MCF 10A (cell line): ENCODE measurements around the gene RAB3GAP2. TPM values are rescaled to one million over a fixed set of nuclear protein-coding genes. Genes with fewer than 3 reads are reported as not detected.
A peak's percentile ranks its signal among the peaks of the same experiment; 100 is the strongest.
"Not testable (repeated sequence)": the region's sequence is repeated elsewhere in the genome, so short reads cannot be mapped to it uniquely, and the experiment has no call there.

Experiments used
- BruUV-seq: library from RNA; stranded (reverse); fragments of 400-500 nt; replicated peaks from 2 replicates; lab custom pipeline; 2021; lab: Mats Ljungman, UMichigan
- CTCF ChIA-PET: fragments of 300-600 bp; sonication (Branson Sonifier 250); formaldehyde crosslinking; extraction: SDS; loops from one replicate; lab custom pipeline; 2021; ENCODE audit warnings: antibody characterized with exemption, inconsistent platforms; lab: Yijun Ruan, JAX
- POLR2A ChIA-PET: fragments of 300-600, 350-650 bp; sonication (Branson Sonifier 250); formaldehyde crosslinking; extraction: SDS; loops from one replicate; lab custom pipeline; 2020; ENCODE audit warnings: antibody characterized with exemption, inconsistent platforms; lab: Yijun Ruan, JAX
- DNase-seq: peaks from one replicate; pipeline ENCODE4 v3.0.0-alpha.2; 2018; ENCODE audit not compliant: unreplicated experiment
- H3K27ac Mint-ChIP-seq: one replicate; pipeline ENCODE4 v1.8.0; 2022; ENCODE audit warnings: mild to moderate bottlenecking, low read depth, mixed read lengths; ENCODE audit not compliant: unreplicated experiment
- H3K27me3 Mint-ChIP-seq: one replicate; pipeline ENCODE4 v1.8.0; 2022; ENCODE audit warnings: mixed read lengths; ENCODE audit not compliant: insufficient read depth, unreplicated experiment
- H3K36me3 Mint-ChIP-seq: one replicate; pipeline ENCODE4 v1.8.0; 2022; ENCODE audit warnings: mild to moderate bottlenecking, moderate library complexity, mixed read lengths; ENCODE audit not compliant: insufficient read depth, unreplicated experiment
- H3K4me1 Mint-ChIP-seq: one replicate; pipeline ENCODE4 v1.8.0; 2022; ENCODE audit warnings: mixed read lengths; ENCODE audit not compliant: insufficient read depth, unreplicated experiment
- H3K4me3 Mint-ChIP-seq: one replicate; pipeline ENCODE4 v1.8.0; 2022; ENCODE audit warnings: mild to moderate bottlenecking, moderate library complexity, mixed read lengths; ENCODE audit not compliant: unreplicated experiment
- H3K9me3 Mint-ChIP-seq: one replicate; pipeline ENCODE4 v1.8.0; 2022; ENCODE audit warnings: mixed read lengths; ENCODE audit not compliant: unreplicated experiment
- CTCF ChIP-seq: fragments of 200-600 bp; IDR thresholded peaks from one replicate; pipeline ENCODE4 v1.8.0; 2022; ENCODE audit warnings: antibody characterized with exemption, mild to moderate bottlenecking; ENCODE audit not compliant: unreplicated experiment
- intact Hi-C: fragments of 100-400 bp; cut with micrococcal nuclease; formaldehyde crosslinking; loops from 2 replicates; pipeline ENCODE4 v1.14.1; 2022
- total RNA-seq: library from RNA; stranded (reverse); gene quantifications from 2 replicates; pipeline ENCODE4 v1.2.3, GENCODE V29; 2022

The RAB3GAP2 gene
- total RNA-seq, 1 experiment from 2014 or later, result 93.3 TPM

- DNase-seq, result no peak
- intact Hi-C loops, result loop anchor here (2.0 kb wide), 2 partner anchors 54 to 70 kb away; no protein-coding TSS in a partner anchor
- H3K27ac Mint-ChIP-seq, result no peak overlapping the region
- ChIA-PET POLR2A (interaction anchor here (0.5 to 5.1 kb wide), 20 partner anchors 9 to 524 kb away, joined by 3 to 32 read pairs (median 6); partner anchors contain the start of gene MTARC2), CTCF (interaction anchor here (0.5 to 7.4 kb wide), 8 partner anchors 8 to 504 kb away, joined by 3 to 61 read pairs (median 4); no protein-coding TSS in a partner anchor)
- no peaks in the 10 kb centered on the region for H3K9me3 Mint-ChIP-seq
- BruUV-seq, result TSS peak; percentile 95
- no peak overlapping the region for H3K4me3 Mint-ChIP-seq
- peaks cover 20% of the 10 kb centered on the region for H3K27me3 Mint-ChIP-seq
- H3K4me1 Mint-ChIP-seq, result peaks cover 11% of the 10 kb centered on the region
- peaks cover 13% of the 10 kb centered on the region for H3K36me3 Mint-ChIP-seq
- TF ChIP-seq CTCF, result no peak
Measured at GRCh38 chr1:220272841-220273090, 513 bp upstream of the RAB3GAP2 start.

- no TSS peak for BruUV-seq
- Mint-ChIP-seq H3K27ac (no peak overlapping the region), H3K4me3 (no peak overlapping the region), H3K27me3 (peaks cover 12% of the 10 kb centered on the region), H3K4me1 (peaks cover 11% of the 10 kb centered on the region), H3K9me3 (no peaks in the 10 kb centered on the region), H3K36me3 (peaks cover 24% of the 10 kb centered on the region)
- no peak for TF ChIP-seq CTCF
- ChIA-PET POLR2A (interaction anchor here (0.6 to 5.1 kb wide), 23 partner anchors 10 to 1966 kb away, joined by 3 to 32 read pairs (median 6); no protein-coding TSS in a partner anchor), CTCF (interaction anchor here (1.0 to 7.4 kb wide), 8 partner anchors 9 to 284 kb away, joined by 3 to 61 read pairs (median 3); no protein-coding TSS in a partner anchor)
- intact Hi-C loops, result loop anchor here (2.0 kb wide), 2 partner anchors 53 to 71 kb away; no protein-coding TSS in a partner anchor
- peak; percentile 51 for DNase-seq
Measured at GRCh38 chr1:220271706-220272046, 577 bp downstream of the RAB3GAP2 start.

GRCh38 chr1:220269036-220269435, 3.2 kb downstream of the RAB3GAP2 start:
- intact Hi-C loops, result no loop called here
- H3K27ac Mint-ChIP-seq, result no peak overlapping the region
- no peak for TF ChIP-seq CTCF
- POLR2A ChIA-PET, result interaction anchor here (1.6 to 5.1 kb wide), 2 partner anchors 11 to 518 kb away, joined by 3 to 32 read pairs; partner anchors contain the start of gene MTARC1
- CTCF ChIA-PET, result interaction anchor here (0.6 to 7.4 kb wide), 8 partner anchors 8 to 217 kb away, joined by 3 to 61 read pairs (median 6); no protein-coding TSS in a partner anchor
- peaks cover 11% of the 10 kb centered on the region for H3K4me1 Mint-ChIP-seq
- BruUV-seq, result no TSS peak
- H3K9me3 Mint-ChIP-seq, result no peaks in the 10 kb centered on the region
- H3K4me3 Mint-ChIP-seq, result no peak overlapping the region
- DNase-seq, result no peak
- H3K27me3 Mint-ChIP-seq, result no peaks in the 10 kb centered on the region
- peaks cover 36% of the 10 kb centered on the region for H3K36me3 Mint-ChIP-seq

- Mint-ChIP-seq H3K27me3 (no peaks in the 10 kb centered on the region), H3K4me1 (peaks cover 11% of the 10 kb centered on the region), H3K4me3 (no peak overlapping the region), H3K9me3 (no peaks in the 10 kb centered on the region), H3K27ac (no peak overlapping the region), H3K36me3 (peaks cover 46% of the 10 kb centered on the region)
- ChIA-PET POLR2A (interaction anchor here (0.9 to 1.3 kb wide), 3 partner anchors 14 to 425 kb away, joined by 3 read pairs; no protein-coding TSS in a partner anchor), CTCF (interaction anchor here (0.6 to 7.4 kb wide), 6 partner anchors 13 to 543 kb away, joined by 3 to 61 read pairs (median 3); no protein-coding TSS in a partner anchor)
- no peak for DNase-seq
- no peak for TF ChIP-seq CTCF
- intact Hi-C loops, result no loop called here
- BruUV-seq, result no TSS peak
Measured at GRCh38 chr1:220267630-220268029, 4.6 kb downstream of the RAB3GAP2 start.

- H3K4me3 Mint-ChIP-seq, H3K27ac Mint-ChIP-seq, H3K4me1 Mint-ChIP-seq, H3K27me3 Mint-ChIP-seq, BruUV-seq, intact Hi-C loops, DNase-seq: not testable (repeated sequence)
- ChIA-PET CTCF (interaction anchor here (0.6 to 1.8 kb wide), 4 partner anchors 10 to 285 kb away, joined by 3 to 8 read pairs (median 4); no protein-coding TSS in a partner anchor), POLR2A (interaction anchor here (2.5 to 4.7 kb wide), 2 partner anchors 11 kb away, joined by 11 to 32 read pairs; partner anchors contain the start of gene RAB3GAP2)
- Mint-ChIP-seq H3K9me3 (peaks cover 20% of the 10 kb centered on the region), H3K36me3 (peaks cover 16% of the 10 kb centered on the region)
Measured at GRCh38 chr1:220260228-220260627, 12.0 kb downstream of the RAB3GAP2 start.

GRCh38 chr1:220259756-220260155, 12.5 kb downstream of the RAB3GAP2 start:
- Mint-ChIP-seq H3K9me3 (peaks cover 20% of the 10 kb centered on the region), H3K36me3 (peaks cover 13% of the 10 kb centered on the region)
- DNase-seq, BruUV-seq, H3K4me3 Mint-ChIP-seq, intact Hi-C loops, H3K27ac Mint-ChIP-seq, H3K27me3 Mint-ChIP-seq, H3K4me1 Mint-ChIP-seq: not testable (repeated sequence)
- ChIA-PET CTCF (interaction anchor here (0.6 to 1.8 kb wide), 3 partner anchors 21 to 513 kb away, joined by 3 to 4 read pairs (median 3); no protein-coding TSS in a partner anchor), POLR2A (interaction anchor here (4.7 kb wide), 1 partner anchor 11 kb away, joined by 32 read pairs; the partner anchor contains the start of gene RAB3GAP2)
